HCT116 (cell line): ENCODE data around the gene ZNF213. TPM values are rescaled to one million over a fixed set of nuclear protein-coding genes. Genes with fewer than 3 reads are reported as not detected.

Experiments
- ATAC-seq: fragments of 200-7000 bp; cut with Tn5 transposase; 2 replicates; pipeline ENCODE4 v1.9.1; 2020; ENCODE audit warnings: mild to moderate bottlenecking, moderate library complexity
- BruUV-seq: library from RNA; stranded (reverse); fragments of 400-500 nt; replicated peaks from 2 replicates; lab custom pipeline; 2021; lab: Mats Ljungman, UMichigan
- CTCF ChIA-PET: fragments of 300-600 bp; sonication (Branson Sonifier 250); formaldehyde crosslinking; loops from one replicate; lab custom pipeline; 2021; ENCODE audit warnings: antibody characterized with exemption; lab: Charles Lee
- POLR2A ChIA-PET: fragments of 300-600, 350-600 bp; sonication (Branson Sonifier 250); formaldehyde crosslinking; loops from one replicate; lab custom pipeline; 2021; ENCODE audit warnings: antibody characterized with exemption; lab: Charles Lee
- RAD21 ChIA-PET, 2 experiments: fragments of 300-600 bp; sonication (Branson Sonifier 250); formaldehyde crosslinking; loops; one replicate each; lab custom pipeline; 2023; ENCODE audit warnings: low total read pairs in 2 of 2; ENCODE audit not compliant: uncharacterized antibody in 2 of 2, unreplicated experiment in 2 of 2, low non-redundant PET in 1 of 2; lab: Charles Lee
- DNase-seq: peaks from one replicate; pipeline ENCODE4 v3.0.0-alpha.2; 2010; ENCODE audit warnings: low read depth, low spot score
- H2AFZ ChIP-seq: fragments of 200-600 bp; shearing (Covaris generic), sonication (generic); 2 replicates; pipeline ENCODE4 v1.6.1; 2017; ENCODE audit warnings: low read depth, mixed run types, mixed read lengths, antibody characterized with exemption, low read length; ENCODE audit not compliant: poor library complexity, severe bottlenecking
- H3K27ac ChIP-seq: 2 replicates; pipeline ENCODE4 v1.5.1; 2012; ENCODE audit warnings: low read depth, low read length
- H3K27me3 ChIP-seq: fragments of 200-600 bp; sonication (generic); 2 replicates; pipeline ENCODE4 v1.6.1; 2016; ENCODE audit warnings: mixed run types, low read length, mixed read lengths; ENCODE audit not compliant: insufficient read depth
- H3K36me3 ChIP-seq, 2 experiments: fragments of 200-500 bp in 1 of 2; fragments of 200-600 bp in 1 of 2; sonication (Bioruptor generic) in 1 of 2; sonication (generic) in 1 of 2; 2 replicates each; pipeline versions ENCODE4 v1.5.1 to v1.6.1; 2014 to 2016; ENCODE audit warnings: low read length in 2 of 2, inconsistent platforms in 1 of 2, mixed read lengths in 1 of 2, mixed run types in 1 of 2; ENCODE audit not compliant: insufficient read depth in 2 of 2, control insufficient read depth in 1 of 2
- H3K4me1 ChIP-seq, 2 experiments: fragments of 200-600 bp in 1 of 2; sonication (generic) in 1 of 2; 2 replicates each; pipeline versions ENCODE4 v1.5.1 to v1.6.1; 2012 to 2017; ENCODE audit warnings: low read length in 2 of 2, inconsistent platforms in 1 of 2, mild to moderate bottlenecking in 1 of 2, mixed read lengths in 1 of 2, mixed run types in 1 of 2, moderate library complexity in 1 of 2; ENCODE audit not compliant: insufficient read depth in 2 of 2, control insufficient read depth in 1 of 2
- H3K4me2 ChIP-seq: fragments of 200-600 bp; sonication (generic); 2 replicates; pipeline ENCODE4 v1.6.1; 2017; ENCODE audit warnings: mixed run types, low read length, mixed read lengths
- H3K4me3 ChIP-seq, 2 experiments: fragments of 200-600 bp in 1 of 2; sonication (generic) in 1 of 2; replicated peaks in 1 of 2; 2 replicates each; pipeline ENCODE4 v1.5.1; 2011 to 2016; ENCODE audit warnings: low read length in 2 of 2, control low read depth in 1 of 2, low read depth in 1 of 2, mild to moderate bottlenecking in 1 of 2, mixed read lengths in 1 of 2, mixed run types in 1 of 2
- H3K79me2 ChIP-seq: fragments of 200-600 bp; sonication (generic); 2 replicates; pipeline ENCODE4 v1.6.1; 2017; ENCODE audit warnings: mild to moderate bottlenecking, mixed run types, low read length, moderate library complexity, mixed read lengths; ENCODE audit not compliant: insufficient read depth
- H3K9ac ChIP-seq: fragments of 200-600 bp; sonication (generic); 2 replicates; pipeline ENCODE4 v1.6.1; 2016; ENCODE audit warnings: low read length, mixed read lengths
- H3K9me2 ChIP-seq: fragments of 200-600 bp; sonication (generic), shearing (Covaris generic); 2 replicates; pipeline ENCODE4 v1.6.1; 2017; ENCODE audit warnings: mixed run types, mild to moderate bottlenecking, moderate library complexity; ENCODE audit not compliant: insufficient read depth
- H3K9me3 ChIP-seq, 2 experiments: fragments of 200-500 bp in 1 of 2; fragments of 200-600 bp in 1 of 2; sonication (Bioruptor generic) in 1 of 2; sonication (generic) in 1 of 2; 2 replicates each; pipeline ENCODE4 v1.6.1; 2014 to 2017; ENCODE audit warnings: low read length in 2 of 2, mixed read lengths in 2 of 2, inconsistent platforms in 1 of 2, low read depth in 1 of 2, mild to moderate bottlenecking in 1 of 2, mixed run types in 1 of 2, moderate library complexity in 1 of 2; ENCODE audit not compliant: control insufficient read depth in 1 of 2, insufficient read depth in 1 of 2
- H4K20me1 ChIP-seq: fragments of 200-600 bp; sonication (generic), shearing (Covaris generic); 2 replicates; pipeline ENCODE4 v1.6.1; 2017; ENCODE audit warnings: mixed run types, mild to moderate bottlenecking, moderate library complexity; ENCODE audit not compliant: insufficient read depth
- CBX3 ChIP-seq: IDR thresholded peaks from 2 replicates; pipeline ENCODE4 v1.6.1; 2012; ENCODE audit warnings: low read depth
- EZH2 ChIP-seq: fragments of 200-600 bp; sonication (generic); IDR thresholded peaks from 2 replicates; pipeline ENCODE4 v1.6.1; 2017; ENCODE audit warnings: antibody characterized with exemption, mixed run types
- EZH2phosphoT487 ChIP-seq: fragments of 200-600 bp; IDR thresholded peaks from 2 replicates; pipeline ENCODE4 v1.6.1; 2018; ENCODE audit warnings: antibody characterized with exemption, borderline replicate concordance
- POLR2AphosphoS5 ChIP-seq: IDR thresholded peaks from 2 replicates; pipeline ENCODE4 v1.6.1; 2011; ENCODE audit warnings: mild to moderate bottlenecking, low read depth, low read length, moderate library complexity
- RAD21 ChIP-seq: IDR thresholded peaks from 2 replicates; pipeline ENCODE4 v1.6.1; 2012; ENCODE audit warnings: low read depth, mild to moderate bottlenecking
- SIN3A ChIP-seq: IDR thresholded peaks from 2 replicates; pipeline ENCODE4 v1.6.1; 2012; ENCODE audit warnings: low read depth
- intact Hi-C: fragments of 100-400 bp; cut with micrococcal nuclease; formaldehyde crosslinking; loops from 2 replicates; pipeline ENCODE4 v1.10.0; 2022
- total RNA-seq: library from RNA; stranded (reverse); gene quantifications from one replicate; pipeline ENCODE4 v1.2.1, GENCODE V29; 2021; ENCODE audit not compliant: unreplicated experiment
- TF ChIP-seq, protein P1 (sequence below), 3 experiments: fragments of 200-600 bp in 1 of 3; sonication (generic) in 1 of 3; IDR thresholded peaks in 2 of 3; conservative IDR thresholded peaks in 1 of 3; 2 replicates each; pipeline ENCODE4 v1.5.1; 2012 to 2017; ENCODE audit warnings: low read depth in 2 of 3, low read length in 2 of 3, antibody characterized with exemption in 1 of 3, borderline replicate concordance in 1 of 3, control low read depth in 1 of 3, mild to moderate bottlenecking in 1 of 3, mixed read lengths in 1 of 3, mixed run types in 1 of 3, moderate library complexity in 1 of 3; ENCODE audit not compliant: insufficient read depth in 1 of 3

The ZNF213 gene
- total RNA-seq, 1 experiment from 2014 or later, result 11.0 TPM

GRCh38 chr16:3129137-3130131 lies 5.4 kb upstream of the ZNF213 start:
- Histone ChIP-seq H3K4me2 (peak overlapping the region; percentile 79), H4K20me1 (no peaks in the 10 kb centered on the region), H3K36me3 (peaks cover 0 to 6% of the 10 kb centered on the region in 2 experiments; a peak in 2 of 4 replicates), H3K79me2 (peaks cover 20% of the 10 kb centered on the region), H2AFZ (no peak overlapping the region), H3K4me3 (peak overlapping the region; percentile 39 to 46), H3K27ac (peak overlapping the region; percentile 82), H3K4me1 (peaks cover 19 to 34% of the 10 kb centered on the region in 2 experiments), H3K27me3 (no peaks in the 10 kb centered on the region), H3K9ac (peak overlapping the region; percentile 49), H3K9me2 (no peaks in the 10 kb centered on the region), H3K9me3 (no peaks in the 10 kb centered on the region)
- RAD21 ChIA-PET, result interaction anchor here in 1 of 2 experiments (0.8 kb wide), 1 partner anchor 29 kb away, joined by 4 read pairs; no protein-coding TSS in a partner anchor
- ATAC-seq (peak; percentile 70), DNase-seq (no peak)
- no TSS peak for BruUV-seq
- intact Hi-C loops, result loop anchor here (2.0 to 5.0 kb wide), 2 partner anchors 38 to 71 kb away; no protein-coding TSS in a partner anchor
- CTCF ChIA-PET, result interaction anchor here (0.6 to 2.4 kb wide), 27 partner anchors 8 to 101 kb away, joined by 3 to 22 read pairs (median 5); partner anchors contain the start of genes OR1F1, ZNF205 and ZSCAN10
- POLR2A ChIA-PET, result interaction anchor here (0.6 to 1.5 kb wide), 8 partner anchors 20 to 101 kb away, joined by 3 to 6 read pairs (median 4); partner anchors contain the start of gene BICDL2
- TF ChIP-seq EZH2 (no peak), SIN3A (peak; percentile 34; the same call in 1 of the 2 replicates), EZH2phosphoT487 (no peak), POLR2AphosphoS5 (peak; percentile 61), CBX3 (peak; percentile 39; the same call in 1 of the 2 replicates), RAD21 (peak; percentile 72)
- TF ChIP-seq, protein P1, sequence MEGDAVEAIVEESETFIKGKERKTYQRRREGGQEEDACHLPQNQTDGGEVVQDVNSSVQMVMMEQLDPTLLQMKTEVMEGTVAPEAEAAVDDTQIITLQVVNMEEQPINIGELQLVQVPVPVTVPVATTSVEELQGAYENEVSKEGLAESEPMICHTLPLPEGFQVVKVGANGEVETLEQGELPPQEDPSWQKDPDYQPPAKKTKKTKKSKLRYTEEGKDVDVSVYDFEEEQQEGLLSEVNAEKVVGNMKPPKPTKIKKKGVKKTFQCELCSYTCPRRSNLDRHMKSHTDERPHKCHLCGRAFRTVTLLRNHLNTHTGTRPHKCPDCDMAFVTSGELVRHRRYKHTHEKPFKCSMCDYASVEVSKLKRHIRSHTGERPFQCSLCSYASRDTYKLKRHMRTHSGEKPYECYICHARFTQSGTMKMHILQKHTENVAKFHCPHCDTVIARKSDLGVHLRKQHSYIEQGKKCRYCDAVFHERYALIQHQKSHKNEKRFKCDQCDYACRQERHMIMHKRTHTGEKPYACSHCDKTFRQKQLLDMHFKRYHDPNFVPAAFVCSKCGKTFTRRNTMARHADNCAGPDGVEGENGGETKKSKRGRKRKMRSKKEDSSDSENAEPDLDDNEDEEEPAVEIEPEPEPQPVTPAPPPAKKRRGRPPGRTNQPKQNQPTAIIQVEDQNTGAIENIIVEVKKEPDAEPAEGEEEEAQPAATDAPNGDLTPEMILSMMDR (IDR thresholded peaks at IDR 0.05 in 2 of 3, conservative IDR thresholded peaks at IDR 0.05 in 1 of 3; ENCODE audit: borderline replicate concordance in 1 of 3, insufficient read depth in 1 of 3, low read depth in 2 of 3, low read length in 2 of 3), result peak; percentile 89 to 97 (median 91)
